Activated T-helper 2 cell treated with anti-CD3 and anti-CD28 coated beads, Interferon-gamma antibody, Interleukin-2, Interleukin-4, amounts not matched to agents 10 μg/mL and 5 μg/mL and 100 μg/mL, durations not matched to agents 14 hours and 24 hours and 36 hours (primary cell): ENCODE results near the gene THRA. TPM values are rescaled to one million over a fixed set of nuclear protein-coding genes. Genes with fewer than 3 reads are reported as not detected.

ENCODE experiments used
- DNase-seq: peaks from one replicate; pipeline ENCODE4 v3.0.0; 2021; ENCODE audit warnings: low spot score
- H3K27ac Mint-ChIP-seq: one replicate; pipeline ENCODE4 v1.8.0; 2021; ENCODE audit warnings: mixed read lengths
- H3K27me3 Mint-ChIP-seq: one replicate; pipeline ENCODE4 v1.8.0; 2021; ENCODE audit warnings: low read depth, mixed read lengths
- H3K36me3 Mint-ChIP-seq: one replicate; pipeline ENCODE4 v1.8.0; 2021; ENCODE audit warnings: low read depth, mixed read lengths
- H3K4me1 Mint-ChIP-seq: one replicate; pipeline ENCODE4 v1.8.0; 2021; ENCODE audit warnings: low read depth, mixed read lengths
- H3K4me3 Mint-ChIP-seq: one replicate; pipeline ENCODE4 v1.8.0; 2021; ENCODE audit warnings: low read depth, mild to moderate bottlenecking, moderate library complexity, mixed read lengths
- H3K9me3 Mint-ChIP-seq: one replicate; pipeline ENCODE4 v1.8.0; 2021; ENCODE audit warnings: mixed read lengths
- intact Hi-C: fragments of 100-400 bp; cut with micrococcal nuclease; formaldehyde crosslinking; loops from one replicate; pipeline ENCODE4 v1.15.1; 2023
- total RNA-seq: library from RNA; stranded (reverse); gene quantifications from 2 replicates; pipeline ENCODE4 v1.2.3, GENCODE V29; 2022

Gene THRA
- total RNA-seq, result 4.9 and 5.6 TPM in 2 replicates

DNA sequence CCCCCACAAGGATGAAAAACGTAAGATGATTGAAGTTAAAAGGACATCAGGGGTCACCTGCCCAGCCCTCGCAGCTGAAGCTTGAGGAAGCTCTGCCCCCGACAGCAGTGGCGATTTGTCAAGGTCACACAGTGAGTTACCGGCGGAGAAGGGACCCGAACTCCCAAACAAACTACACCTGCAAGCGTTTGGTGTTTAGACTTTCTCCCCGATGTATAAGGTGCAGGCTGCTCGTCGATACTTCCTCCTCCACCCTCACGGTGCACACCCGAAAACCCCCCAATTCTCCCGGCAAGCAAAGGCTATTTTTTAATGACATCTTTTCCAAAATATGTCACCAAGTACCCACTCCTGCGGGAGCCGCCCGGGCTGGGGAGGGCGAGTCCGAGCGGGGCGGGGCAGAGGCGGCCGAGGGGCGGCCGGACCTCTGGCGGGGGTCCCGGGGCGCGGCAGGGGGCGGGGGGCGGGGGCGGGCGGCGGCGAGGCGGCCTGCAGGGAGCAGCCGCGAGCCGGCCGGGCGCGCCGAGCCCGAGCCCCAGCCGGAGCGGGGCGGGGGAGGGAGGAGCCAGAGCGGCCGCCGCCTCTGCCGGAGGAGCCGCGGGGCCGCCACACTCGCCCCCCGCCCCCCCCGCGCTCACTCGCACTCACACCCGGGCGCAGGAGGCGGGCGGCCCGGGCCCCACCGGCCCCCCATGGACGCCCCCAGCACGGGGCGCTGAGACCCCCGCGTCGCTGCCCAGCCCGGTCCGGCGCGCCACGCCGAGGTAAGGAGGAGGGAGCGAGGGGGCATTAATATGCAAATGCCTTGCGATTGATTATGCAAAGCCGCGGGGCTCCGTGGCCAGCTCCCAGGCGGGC, at the start of gene THRA:
Gene THRA (plus strand): TSS at position 637 of the 858 bp plus-strand sequence. CDS start 11,524 bp downstream, outside the sequence.
- peaks cover 28% of the 10 kb centered on the region for H3K27me3 Mint-ChIP-seq
- no peaks in the 10 kb centered on the region for H3K36me3 Mint-ChIP-seq
- intact Hi-C loops, result loop anchor here (2.0 to 5.0 kb wide), 2 partner anchors 35 to 46 kb away; no protein-coding TSS in a partner anchor
- peak; percentile 60 for DNase-seq
- peak within 1 kb of the TSS; percentile 79 for H3K4me3 Mint-ChIP-seq
- peaks cover 16% of the 10 kb centered on the region for H3K4me1 Mint-ChIP-seq
- peak within 1 kb of the TSS; percentile 3 for H3K27ac Mint-ChIP-seq
- H3K9me3 Mint-ChIP-seq, result no peaks in the 10 kb centered on the region

GRCh38 chr17:40014375-40014980, 48.3 kb upstream of the THRA start:
- Mint-ChIP-seq H3K4me3 (no peak overlapping the region), H3K27ac (no peak overlapping the region), H3K36me3 (peaks cover 5% of the 10 kb centered on the region), H3K4me1 (peaks cover 5% of the 10 kb centered on the region), H3K27me3 (peaks cover 2% of the 10 kb centered on the region), H3K9me3 (no peaks in the 10 kb centered on the region)
- intact Hi-C loops, result loop anchor here (5.0 to 10.0 kb wide), 2 partner anchors 98 to 160 kb away; partner anchors contain the start of gene RAPGEFL1
- DNase-seq, result no peak

GRCh38 chr17:40015005-40015997, 47.5 kb upstream of the THRA start, which contains the start of gene CSF3:
TSS of gene CSF3 (plus strand) at chr17:40015440. CDS start at chr17:40015475, 35 bp downstream.
- Mint-ChIP-seq H3K36me3 (peaks cover 11% of the 10 kb centered on the region), H3K27me3 (peaks cover 2% of the 10 kb centered on the region), H3K27ac (no peak within 1 kb of the TSS), H3K9me3 (no peaks in the 10 kb centered on the region), H3K4me1 (peaks cover 5% of the 10 kb centered on the region), H3K4me3 (no peak within 1 kb of the TSS)
- intact Hi-C loops, result loop anchor here (10.0 kb wide), 1 partner anchor 160 kb away; the partner anchor contains the start of gene RAPGEFL1
- DNase-seq, result no peak

GRCh38 chr17:40015998-40016985, 46.5 kb upstream of the THRA start:
- Mint-ChIP-seq H3K27ac (no peak overlapping the region), H3K9me3 (no peaks in the 10 kb centered on the region), H3K4me1 (peaks cover 5% of the 10 kb centered on the region), H3K36me3 (peaks cover 17% of the 10 kb centered on the region), H3K27me3 (peaks cover 2% of the 10 kb centered on the region), H3K4me3 (no peak overlapping the region)
- intact Hi-C loops, result loop anchor here (10.0 kb wide), 1 partner anchor 159 kb away; the partner anchor contains the start of gene RAPGEFL1
- no peak for DNase-seq

- no peaks in the 10 kb centered on the region for H3K9me3 Mint-ChIP-seq
- intact Hi-C loops, result loop anchor here (10.0 kb wide), 1 partner anchor 157 kb away; the partner anchor contains the start of gene RAPGEFL1
- H3K4me3 Mint-ChIP-seq, result no peak overlapping the region
- peaks cover 2% of the 10 kb centered on the region for H3K27me3 Mint-ChIP-seq
- H3K36me3 Mint-ChIP-seq, result peaks cover 24% of the 10 kb centered on the region
- no peak overlapping the region for H3K27ac Mint-ChIP-seq
- DNase-seq, result no peak
- peaks cover 5% of the 10 kb centered on the region for H3K4me1 Mint-ChIP-seq
Observed at GRCh38 chr17:40017422-40018080, 45.2 kb upstream of the THRA start.

DNA sequence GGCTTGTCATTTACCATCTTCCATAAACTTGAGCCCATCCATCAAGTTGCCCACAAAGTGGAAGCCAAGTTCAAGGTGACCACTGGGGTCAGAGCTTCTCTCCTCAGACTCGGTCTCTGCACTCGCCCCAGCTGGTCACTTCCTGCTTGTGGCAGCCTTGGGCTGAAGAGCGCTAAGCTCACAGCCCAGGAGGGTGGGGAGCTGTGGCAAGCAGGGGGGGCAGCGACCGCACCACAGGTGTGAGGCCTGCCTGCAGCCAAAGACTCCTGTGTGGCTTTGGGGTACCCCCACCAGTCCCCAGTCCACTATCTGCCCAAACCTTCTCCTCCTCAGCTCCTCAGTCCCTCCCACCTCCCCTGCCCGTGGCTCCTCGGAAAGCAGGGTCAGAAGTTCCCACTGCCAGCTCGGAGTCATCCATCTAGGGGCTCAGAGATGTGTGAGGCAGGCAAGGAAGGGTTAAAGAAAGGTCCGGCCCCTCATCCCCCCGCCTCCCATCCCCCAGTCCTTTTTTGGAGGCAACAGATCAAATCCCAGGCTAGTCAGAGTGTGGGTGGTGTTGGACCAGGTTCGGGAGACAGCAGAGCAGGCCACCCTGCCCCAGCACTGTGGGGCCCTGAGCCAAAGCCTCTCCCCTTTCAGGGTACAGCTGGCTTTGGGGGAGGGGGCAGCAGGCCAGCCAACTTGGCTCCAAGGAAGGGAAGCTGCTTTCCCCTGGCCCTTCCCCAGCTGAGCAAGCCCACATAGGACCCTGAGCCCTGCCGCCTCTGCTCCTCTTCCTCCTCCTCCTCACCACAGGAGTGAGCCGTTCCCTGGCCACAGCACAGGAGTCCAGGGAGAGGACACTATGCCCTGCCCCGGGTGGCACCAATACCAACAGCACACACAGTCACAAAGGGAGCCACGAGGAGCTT, 44.3 kb upstream of the THRA start:
- H3K4me1 Mint-ChIP-seq, result peaks cover 4% of the 10 kb centered on the region
- peaks cover 2% of the 10 kb centered on the region for H3K27me3 Mint-ChIP-seq
- no peak for DNase-seq
- H3K27ac Mint-ChIP-seq, result no peak overlapping the region
- H3K9me3 Mint-ChIP-seq, result no peaks in the 10 kb centered on the region
- intact Hi-C loops, result loop anchor here (10.0 kb wide), 1 partner anchor 156 kb away; the partner anchor contains the start of gene RAPGEFL1
- no peak overlapping the region for H3K4me3 Mint-ChIP-seq
- peaks cover 25% of the 10 kb centered on the region for H3K36me3 Mint-ChIP-seq

- H3K27me3 Mint-ChIP-seq, result no peaks in the 10 kb centered on the region
- peaks cover 29% of the 10 kb centered on the region for H3K36me3 Mint-ChIP-seq
- DNase-seq, result no peak
- H3K4me1 Mint-ChIP-seq, result no peaks in the 10 kb centered on the region
- H3K9me3 Mint-ChIP-seq, result no peaks in the 10 kb centered on the region
- H3K4me3 Mint-ChIP-seq, result no peak overlapping the region
- intact Hi-C loops, result loop anchor here (10.0 kb wide), 1 partner anchor 155 kb away; the partner anchor contains the start of gene RAPGEFL1
- no peak overlapping the region for H3K27ac Mint-ChIP-seq
Observed at GRCh38 chr17:40019140-40019991, 43.4 kb upstream of the THRA start.

DNA sequence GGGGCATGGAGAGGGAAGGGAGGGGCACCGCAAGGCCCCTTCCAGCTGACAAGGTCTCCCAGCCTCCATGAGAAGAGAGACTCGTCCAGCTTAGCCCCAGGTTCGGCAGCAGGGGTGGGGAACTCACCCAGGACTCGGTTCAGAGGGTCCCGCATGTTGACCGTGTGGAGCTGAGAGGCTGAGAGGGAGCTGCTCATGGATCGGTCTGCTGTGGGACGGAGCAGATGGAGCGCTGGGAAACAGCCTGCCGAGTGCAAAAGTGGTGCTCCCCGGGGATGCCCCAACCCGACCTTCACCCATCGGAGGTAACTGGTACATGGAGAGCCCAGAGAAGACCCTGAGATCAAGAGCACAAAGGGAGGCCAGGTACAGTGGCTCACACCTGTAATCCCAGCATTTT, 42.6 kb upstream of the THRA start:
- no peaks in the 10 kb centered on the region for H3K27me3 Mint-ChIP-seq
- no peak overlapping the region for H3K4me3 Mint-ChIP-seq
- H3K36me3 Mint-ChIP-seq, result peaks cover 34% of the 10 kb centered on the region
- no peak overlapping the region for H3K27ac Mint-ChIP-seq
- intact Hi-C loops, result no loop called here
- H3K4me1 Mint-ChIP-seq, result no peaks in the 10 kb centered on the region
- no peak for DNase-seq
- H3K9me3 Mint-ChIP-seq, result no peaks in the 10 kb centered on the region

- Mint-ChIP-seq H3K4me3 (no peak overlapping the region), H3K9me3 (no peaks in the 10 kb centered on the region), H3K27me3 (no peaks in the 10 kb centered on the region), H3K4me1 (peaks cover 9% of the 10 kb centered on the region), H3K36me3 (peaks cover 46% of the 10 kb centered on the region), H3K27ac (no peak overlapping the region)
- no peak for DNase-seq
- intact Hi-C loops, result no loop called here
Observed at GRCh38 chr17:40021451-40021971, 41.3 kb upstream of the THRA start.
